ENCODE measurements around the gene PIM2.

PIM2 gene

GRCh38 chrX:48918643-48919340, at the start of gene PIM2:
PIM2 (minus strand) TSS chrX:48919024; CDS start chrX:48918834, 190 bp downstream.
- TF ChIP-seq GATA3 (IDR thresholded peaks at IDR 0.05; ENCODE audit: low read depth, low read length) (no peak), GATA2 (IDR thresholded peaks at IDR 0.05; ENCODE audit: low read depth, low read length) (no peak)

- TF ChIP-seq GATA3 (IDR thresholded peaks at IDR 0.05; ENCODE audit: low read depth, low read length) (no peak), GATA2 (IDR thresholded peaks at IDR 0.05; ENCODE audit: low read depth, low read length) (no peak)
Observed at GRCh38 chrX:48968377-48968776, 49.6 kb upstream of the PIM2 start.

- TF ChIP-seq GATA3 (IDR thresholded peaks at IDR 0.05; ENCODE audit: low read depth, low read length) (no peak), GATA2 (IDR thresholded peaks at IDR 0.05; ENCODE audit: low read depth, low read length) (no peak)
Observed at GRCh38 chrX:48966796-48967579, 48.2 kb upstream of the PIM2 start.

GRCh38 chrX:48965959-48966358, 47.1 kb upstream of the PIM2 start:
- TF ChIP-seq GATA2 (IDR thresholded peaks at IDR 0.05; ENCODE audit: low read depth, low read length) (no peak), GATA3 (IDR thresholded peaks at IDR 0.05; ENCODE audit: low read depth, low read length) (no peak)

- TF ChIP-seq GATA3 (IDR thresholded peaks at IDR 0.05; ENCODE audit: low read depth, low read length): no peak
- no peak for TF ChIP-seq GATA2 (IDR thresholded peaks at IDR 0.05; ENCODE audit: low read depth, low read length)
Observed at GRCh38 chrX:48961585-48962091, 42.8 kb upstream of the PIM2 start.

- TF ChIP-seq GATA3 (IDR thresholded peaks at IDR 0.05; ENCODE audit: low read depth, low read length): no peak
- no peak for TF ChIP-seq GATA2 (IDR thresholded peaks at IDR 0.05; ENCODE audit: low read depth, low read length)
Observed at GRCh38 chrX:48960291-48960690, 41.5 kb upstream of the PIM2 start.

- no peak for TF ChIP-seq GATA2 (IDR thresholded peaks at IDR 0.05; ENCODE audit: low read depth, low read length)
- TF ChIP-seq GATA3 (IDR thresholded peaks at IDR 0.05; ENCODE audit: low read depth, low read length): no peak
Observed at GRCh38 chrX:48958635-48959094, 39.8 kb upstream of the PIM2 start.

- TF ChIP-seq GATA2 (IDR thresholded peaks at IDR 0.05; ENCODE audit: low read depth, low read length): no peak
- TF ChIP-seq GATA3 (IDR thresholded peaks at IDR 0.05; ENCODE audit: low read depth, low read length): no peak
Observed at GRCh38 chrX:48957827-48958634, 39.2 kb upstream of the PIM2 start.

GRCh38 chrX:48957477-48957826, 38.6 kb upstream of the PIM2 start, which contains the start of gene OTUD5:
OTUD5 (minus strand) TSS chrX:48957607; CDS start chrX:48957570, 37 bp downstream.
- TF ChIP-seq GATA2 (IDR thresholded peaks at IDR 0.05; ENCODE audit: low read depth, low read length) (no peak), GATA3 (IDR thresholded peaks at IDR 0.05; ENCODE audit: low read depth, low read length) (no peak)

- no peak for TF ChIP-seq GATA3 (IDR thresholded peaks at IDR 0.05; ENCODE audit: low read depth, low read length)
- no peak for TF ChIP-seq GATA2 (IDR thresholded peaks at IDR 0.05; ENCODE audit: low read depth, low read length)
Observed at GRCh38 chrX:48956728-48957414, 38.0 kb upstream of the PIM2 start.

GRCh38 chrX:48948589-48948988, 29.8 kb upstream of the PIM2 start:
- TF ChIP-seq GATA3 (IDR thresholded peaks at IDR 0.05; ENCODE audit: low read depth, low read length) (no peak), GATA2 (IDR thresholded peaks at IDR 0.05; ENCODE audit: low read depth, low read length) (no peak)

GRCh38 chrX:48945517-48946348, 26.9 kb upstream of the PIM2 start:
- no peak for TF ChIP-seq GATA3 (IDR thresholded peaks at IDR 0.05; ENCODE audit: low read depth, low read length)
- TF ChIP-seq GATA2 (IDR thresholded peaks at IDR 0.05; ENCODE audit: low read depth, low read length): no peak

- no peak for TF ChIP-seq GATA3 (IDR thresholded peaks at IDR 0.05; ENCODE audit: low read depth, low read length)
- no peak for TF ChIP-seq GATA2 (IDR thresholded peaks at IDR 0.05; ENCODE audit: low read depth, low read length)
Observed at GRCh38 chrX:48942895-48943294, 24.1 kb upstream of the PIM2 start.
